ENCODE data around the gene KLHL40. TPM values are rescaled to one million over a fixed set of nuclear protein-coding genes. Genes with fewer than 3 reads are reported as not detected.

Gene KLHL40
- total RNA-seq, 1 donor from 2014 or later = 179 TPM

DNA sequence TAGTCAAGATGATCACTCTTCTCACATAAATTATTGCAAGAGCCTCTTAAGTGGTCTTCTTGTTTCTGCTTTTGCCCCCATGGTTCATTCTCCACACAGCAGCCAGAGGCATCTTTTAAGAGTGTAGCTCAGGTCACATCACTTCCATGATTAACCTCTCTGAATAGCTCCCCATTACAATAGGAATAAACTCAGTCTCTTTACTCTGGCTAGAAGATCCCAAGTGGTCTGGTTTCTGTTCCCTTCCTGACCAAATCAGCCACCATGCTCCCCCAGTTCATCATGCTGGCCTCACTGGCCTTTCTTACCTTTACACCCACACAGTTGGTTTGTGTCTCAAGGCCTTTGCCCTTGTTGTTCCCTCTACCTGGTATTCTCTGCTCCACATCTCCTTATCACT is 9.0 kb downstream of the KLHL40 start:
- Histone ChIP-seq H3K4me3 (ENCODE audit: low read length in 3 of 3) (no peak overlapping the region), H3K4me1 (ENCODE audit: control insufficient read depth in 3 of 3, insufficient read depth in 3 of 3, low read length in 3 of 3) (peaks cover 33 to 80% (median 60%) of the 10 kb centered on the region in 3 donors), H3K9ac (ENCODE audit: low read depth in 1 of 3, low read length in 3 of 3) (no peak overlapping the region), H3K9me3 (ENCODE audit: control insufficient read depth in 3 of 3, low read length in 3 of 3) (no peaks in the 10 kb centered on the region), H3K27me3 (ENCODE audit: control insufficient read depth in 3 of 3, insufficient read depth in 3 of 3, low read length in 3 of 3) (no peaks in the 10 kb centered on the region), H3K36me3 (ENCODE audit: control insufficient read depth in 3 of 3, insufficient read depth in 3 of 3, low read length in 3 of 3) (peaks cover 42 to 62% (median 58%) of the 10 kb centered on the region in 3 donors), H3K27ac (ENCODE audit: low read depth, low read length) (peak overlapping the region; percentile 74)

DNA sequence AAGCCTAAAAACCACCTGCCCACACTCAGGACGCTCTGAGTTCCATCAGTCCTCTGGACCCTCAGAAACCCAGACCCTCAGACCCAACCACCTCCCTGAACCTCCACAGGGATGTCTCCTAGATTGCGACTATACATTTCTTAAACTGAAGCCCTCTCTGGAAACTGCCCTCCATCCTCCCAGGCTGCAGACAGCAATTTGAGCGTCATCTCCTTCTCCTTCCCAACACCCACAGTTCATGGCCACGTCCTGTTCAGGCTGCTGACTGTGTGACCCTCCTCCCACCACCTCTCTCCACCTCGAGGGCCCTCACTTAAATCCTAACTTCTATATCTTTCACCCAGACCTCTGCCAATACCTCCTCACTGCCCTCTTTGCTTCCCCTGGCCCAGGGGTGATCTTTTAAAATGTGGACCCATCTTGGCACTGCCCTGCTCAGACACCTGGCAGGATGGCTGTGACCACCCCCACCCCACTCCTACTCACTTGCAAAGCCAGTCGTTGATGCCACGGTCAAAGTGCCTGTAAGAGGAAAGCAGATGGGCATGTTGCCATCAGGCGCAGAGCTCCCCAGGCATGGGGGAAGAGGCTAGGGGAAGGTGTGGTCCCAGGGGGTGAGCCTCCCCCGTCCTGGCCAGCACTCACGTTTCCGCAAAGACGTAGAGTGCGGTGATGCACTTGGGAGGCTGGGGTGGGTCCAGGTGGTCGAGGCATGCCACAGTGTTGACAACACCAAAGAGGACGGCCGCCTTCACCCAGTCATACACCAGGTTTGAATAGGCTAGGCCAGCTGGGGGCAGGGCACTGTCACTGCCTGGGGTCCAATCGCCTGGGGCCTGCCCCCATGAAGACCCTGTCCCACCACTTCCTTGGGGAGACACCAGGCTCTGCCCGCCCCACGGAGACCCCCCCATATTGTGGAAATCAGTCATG is 11.3 kb downstream of the KLHL40 start:
- H3K27ac ChIP-seq (ENCODE audit: low read depth, low read length) = peak overlapping the region; percentile 74
- peaks cover 41 to 49% (median 43%) of the 10 kb centered on the region in 3 donors for H3K36me3 ChIP-seq (ENCODE audit: control insufficient read depth in 3 of 3, insufficient read depth in 3 of 3, low read length in 3 of 3)
- H3K9me3 ChIP-seq (ENCODE audit: control insufficient read depth in 3 of 3, low read length in 3 of 3) = no peaks in the 10 kb centered on the region
- H3K9ac ChIP-seq (ENCODE audit: low read depth in 1 of 3, low read length in 3 of 3) = peak overlapping the region in 1 of 3 donors; percentile 64
- peak overlapping the region in 2 of 3 donors; percentile 4 to 6 for H3K4me3 ChIP-seq (ENCODE audit: low read length in 3 of 3)
- no peaks in the 10 kb centered on the region for H3K27me3 ChIP-seq (ENCODE audit: control insufficient read depth in 3 of 3, insufficient read depth in 3 of 3, low read length in 3 of 3)
- peaks cover 39 to 75% (median 54%) of the 10 kb centered on the region in 3 donors for H3K4me1 ChIP-seq (ENCODE audit: control insufficient read depth in 3 of 3, insufficient read depth in 3 of 3, low read length in 3 of 3)

DNA sequence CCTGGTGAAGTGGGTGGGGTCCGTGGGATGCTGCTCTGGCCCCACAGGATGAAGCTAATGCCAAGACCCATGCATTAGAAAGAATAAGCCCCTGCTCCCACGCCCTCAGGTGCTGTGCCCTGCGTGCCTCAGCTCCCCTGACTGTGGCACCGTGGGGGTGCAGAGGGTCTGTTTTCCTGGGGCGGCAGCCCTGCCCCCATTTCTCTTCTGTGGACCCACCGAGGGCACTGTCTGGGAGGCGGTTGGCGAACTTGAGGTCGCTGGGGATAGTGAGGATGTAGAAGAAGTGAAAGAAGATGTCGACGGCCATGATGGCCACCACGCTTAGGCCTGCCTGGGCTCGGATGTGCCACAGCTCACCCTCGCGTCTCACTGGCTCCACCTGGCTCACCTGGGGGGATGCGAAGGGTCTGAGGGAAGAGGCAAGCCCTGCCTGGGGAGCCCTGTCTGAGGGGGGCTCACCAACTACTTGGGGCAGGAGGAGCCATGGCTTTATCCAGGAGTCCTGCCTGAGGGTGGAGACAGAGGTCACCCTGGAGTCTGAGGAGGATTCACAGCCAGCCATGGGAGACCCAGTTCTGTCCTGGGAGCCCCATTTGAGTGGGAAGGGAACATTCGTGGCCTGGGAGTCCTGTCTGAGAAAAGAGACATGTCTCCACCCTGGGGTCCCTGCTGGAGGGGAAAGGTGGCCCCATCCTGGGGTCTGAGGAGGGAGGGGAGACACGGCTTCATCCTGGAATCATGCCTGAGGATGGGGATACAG is 12.1 kb downstream of the KLHL40 start:
- H3K27me3 ChIP-seq (ENCODE audit: control insufficient read depth in 3 of 3, insufficient read depth in 3 of 3, low read length in 3 of 3) = no peaks in the 10 kb centered on the region
- H3K9me3 ChIP-seq (ENCODE audit: control insufficient read depth in 3 of 3, low read length in 3 of 3) = no peaks in the 10 kb centered on the region
- peak overlapping the region in 2 of 3 donors; percentile 14 to 64 for H3K9ac ChIP-seq (ENCODE audit: low read depth in 1 of 3, low read length in 3 of 3)
- H3K27ac ChIP-seq (ENCODE audit: low read depth, low read length) = peak overlapping the region; percentile 74
- peaks cover 39 to 70% (median 54%) of the 10 kb centered on the region in 3 donors for H3K4me1 ChIP-seq (ENCODE audit: control insufficient read depth in 3 of 3, insufficient read depth in 3 of 3, low read length in 3 of 3)
- peak overlapping the region in 1 of 3 donors; percentile 22 for H3K4me3 ChIP-seq (ENCODE audit: low read length in 3 of 3)
- peaks cover 33 to 40% (median 37%) of the 10 kb centered on the region in 3 donors for H3K36me3 ChIP-seq (ENCODE audit: control insufficient read depth in 3 of 3, insufficient read depth in 3 of 3, low read length in 3 of 3)

- Histone ChIP-seq H3K4me1 (ENCODE audit: control insufficient read depth in 3 of 3, insufficient read depth in 3 of 3, low read length in 3 of 3) (peaks cover 44 to 69% (median 57%) of the 10 kb centered on the region in 3 donors), H3K9me3 (ENCODE audit: control insufficient read depth in 3 of 3, low read length in 3 of 3) (no peaks in the 10 kb centered on the region), H3K27me3 (ENCODE audit: control insufficient read depth in 3 of 3, insufficient read depth in 3 of 3, low read length in 3 of 3) (no peaks in the 10 kb centered on the region), H3K4me3 (ENCODE audit: low read length in 3 of 3) (peak overlapping the region in 1 of 3 donors; percentile 45), H3K36me3 (ENCODE audit: control insufficient read depth in 3 of 3, insufficient read depth in 3 of 3, low read length in 3 of 3) (peaks cover 26 to 31% (median 28%) of the 10 kb centered on the region in 3 donors), H3K27ac (ENCODE audit: low read depth, low read length) (peak overlapping the region; percentile 74), H3K9ac (ENCODE audit: low read depth in 1 of 3, low read length in 3 of 3) (peak overlapping the region in 2 of 3 donors; percentile 43 to 64)
Observed at GRCh38 chr3:42698216-42698910, 13.0 kb downstream of the KLHL40 start.

DNA sequence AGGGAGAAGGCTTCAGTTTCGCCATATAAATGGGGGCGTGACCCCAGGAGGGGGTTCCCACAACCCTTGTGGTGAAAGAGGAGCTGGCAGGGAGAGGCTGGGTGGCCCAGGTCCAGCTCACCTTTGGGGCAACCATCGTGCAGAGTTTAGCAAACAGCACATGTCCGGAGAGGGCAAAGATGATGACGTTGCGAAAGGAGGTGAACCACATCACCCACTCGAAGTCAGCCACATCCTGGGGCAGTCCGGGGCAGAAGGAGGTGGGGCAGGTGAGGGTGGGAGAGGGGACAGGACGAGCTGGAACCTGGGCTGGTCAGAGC is 13.5 kb downstream of the KLHL40 start:
- peak overlapping the region in 2 of 3 donors; percentile 64 to 98 for H3K9ac ChIP-seq (ENCODE audit: low read depth in 1 of 3, low read length in 3 of 3)
- peak overlapping the region in 1 of 3 donors; percentile 45 for H3K4me3 ChIP-seq (ENCODE audit: low read length in 3 of 3)
- peaks cover 49 to 74% (median 62%) of the 10 kb centered on the region in 3 donors for H3K4me1 ChIP-seq (ENCODE audit: control insufficient read depth in 3 of 3, insufficient read depth in 3 of 3, low read length in 3 of 3)
- no peaks in the 10 kb centered on the region for H3K9me3 ChIP-seq (ENCODE audit: control insufficient read depth in 3 of 3, low read length in 3 of 3)
- no peaks in the 10 kb centered on the region for H3K27me3 ChIP-seq (ENCODE audit: control insufficient read depth in 3 of 3, insufficient read depth in 3 of 3, low read length in 3 of 3)
- H3K27ac ChIP-seq (ENCODE audit: low read depth, low read length) = peak overlapping the region; percentile 74
- H3K36me3 ChIP-seq (ENCODE audit: control insufficient read depth in 3 of 3, insufficient read depth in 3 of 3, low read length in 3 of 3) = peaks cover 26 to 28% (median 26%) of the 10 kb centered on the region in 3 donors

DNA sequence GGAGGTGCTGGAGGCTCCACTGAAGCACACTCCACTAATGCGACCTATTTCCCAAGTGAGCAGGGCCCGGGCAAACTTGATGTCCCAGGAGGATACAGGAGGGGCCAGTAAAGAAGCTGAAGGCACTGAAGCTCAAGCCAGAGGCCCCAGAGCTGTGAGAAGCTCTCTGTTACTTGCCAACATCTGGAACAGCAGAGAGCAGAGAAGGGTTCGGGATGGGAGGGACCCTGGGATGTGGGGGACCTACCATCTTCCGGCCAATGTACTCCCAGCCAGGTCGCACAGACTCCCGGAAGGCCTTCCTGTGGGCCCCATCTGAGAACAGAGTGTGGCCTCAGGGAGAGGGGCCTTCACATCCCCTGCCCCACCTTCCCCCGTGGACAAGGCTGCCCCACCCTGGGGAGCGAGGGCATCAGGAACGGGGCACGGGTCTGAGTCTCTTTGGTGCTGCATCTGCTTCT is 14.2 kb downstream of the KLHL40 start:
- H3K4me1 ChIP-seq (ENCODE audit: control insufficient read depth in 3 of 3, insufficient read depth in 3 of 3, low read length in 3 of 3) = peaks cover 55 to 81% (median 69%) of the 10 kb centered on the region in 3 donors
- H3K27me3 ChIP-seq (ENCODE audit: control insufficient read depth in 3 of 3, insufficient read depth in 3 of 3, low read length in 3 of 3) = no peaks in the 10 kb centered on the region
- no peaks in the 10 kb centered on the region for H3K9me3 ChIP-seq (ENCODE audit: control insufficient read depth in 3 of 3, low read length in 3 of 3)
- peak overlapping the region; percentile 35 to 88 (median 85) for H3K4me3 ChIP-seq (ENCODE audit: low read length in 3 of 3)
- H3K27ac ChIP-seq (ENCODE audit: low read depth, low read length) = peak overlapping the region; percentile 100
- peak overlapping the region; percentile 88 to 100 (median 98) for H3K9ac ChIP-seq (ENCODE audit: low read depth in 1 of 3, low read length in 3 of 3)
- peaks cover 21 to 28% (median 26%) of the 10 kb centered on the region in 3 donors for H3K36me3 ChIP-seq (ENCODE audit: control insufficient read depth in 3 of 3, insufficient read depth in 3 of 3, low read length in 3 of 3)

DNA sequence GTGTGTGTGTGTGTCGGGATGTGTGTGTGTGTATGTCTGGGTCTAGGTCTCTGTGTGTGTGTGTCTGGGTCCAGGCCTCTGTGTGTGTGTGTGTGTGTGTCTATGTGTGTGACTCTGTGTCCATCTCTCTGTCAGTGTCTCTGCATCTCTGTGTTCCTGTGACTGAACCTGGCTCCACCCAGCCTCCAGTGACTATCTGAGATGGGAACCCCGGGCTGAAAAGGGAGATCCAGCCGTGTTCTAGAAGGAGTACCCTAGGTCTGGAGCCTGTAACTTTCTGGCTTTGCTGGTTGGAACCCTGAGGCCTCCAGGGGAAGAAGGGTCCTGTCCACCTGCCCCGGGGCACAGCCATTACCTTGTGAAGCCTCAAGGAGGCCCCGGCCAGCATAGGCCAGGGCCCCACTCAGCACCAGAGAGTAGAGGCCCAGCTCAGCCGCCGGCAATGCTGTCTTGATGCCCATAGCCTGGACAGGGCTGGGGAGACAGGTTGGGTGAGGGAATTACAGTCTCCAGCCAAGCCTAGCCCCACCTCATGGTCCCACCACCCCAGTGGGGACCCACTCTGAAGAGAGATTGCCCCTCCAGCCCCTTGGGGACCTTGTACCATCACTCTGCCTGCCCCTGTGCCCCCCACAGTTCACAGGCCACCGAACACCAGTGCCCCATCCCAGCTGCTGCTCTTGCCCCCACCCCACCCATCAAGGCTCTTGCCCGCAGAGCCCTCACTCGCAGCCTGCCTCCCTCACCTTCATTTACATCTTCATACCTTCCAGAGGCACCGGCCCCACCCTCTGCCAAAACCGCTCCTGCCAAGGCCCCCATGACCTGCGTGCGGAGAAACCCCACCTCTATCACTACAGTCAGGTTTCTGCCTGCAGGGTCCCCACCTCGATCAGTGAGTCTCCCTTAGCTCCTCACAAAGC is 15.3 kb downstream of the KLHL40 start:
- Histone ChIP-seq H3K9me3 (ENCODE audit: control insufficient read depth in 3 of 3, low read length in 3 of 3) (no peaks in the 10 kb centered on the region), H3K27ac (ENCODE audit: low read depth, low read length) (peak overlapping the region; percentile 100), H3K36me3 (ENCODE audit: control insufficient read depth in 3 of 3, insufficient read depth in 3 of 3, low read length in 3 of 3) (peaks cover 19 to 28% (median 22%) of the 10 kb centered on the region in 3 donors), H3K27me3 (ENCODE audit: control insufficient read depth in 3 of 3, insufficient read depth in 3 of 3, low read length in 3 of 3) (no peaks in the 10 kb centered on the region), H3K9ac (ENCODE audit: low read depth in 1 of 3, low read length in 3 of 3) (peak overlapping the region; percentile 88 to 100 (median 98)), H3K4me1 (ENCODE audit: control insufficient read depth in 3 of 3, insufficient read depth in 3 of 3, low read length in 3 of 3) (peaks cover 65 to 85% (median 75%) of the 10 kb centered on the region in 3 donors), H3K4me3 (ENCODE audit: low read length in 3 of 3) (peak overlapping the region; percentile 80 to 88 (median 85))

GRCh38 chr3:42701371-42702065 is 16.2 kb downstream of the KLHL40 start:
- Histone ChIP-seq H3K27me3 (ENCODE audit: control insufficient read depth in 3 of 3, insufficient read depth in 3 of 3, low read length in 3 of 3) (no peaks in the 10 kb centered on the region), H3K27ac (ENCODE audit: low read depth, low read length) (peak overlapping the region; percentile 100), H3K36me3 (ENCODE audit: control insufficient read depth in 3 of 3, insufficient read depth in 3 of 3, low read length in 3 of 3) (peaks cover 14 to 23% (median 16%) of the 10 kb centered on the region in 3 donors), H3K9ac (ENCODE audit: low read depth in 1 of 3, low read length in 3 of 3) (peak overlapping the region; percentile 98 to 100 (median 99)), H3K4me3 (ENCODE audit: low read length in 3 of 3) (peak overlapping the region; percentile 80 to 88 (median 85)), H3K9me3 (ENCODE audit: control insufficient read depth in 3 of 3, low read length in 3 of 3) (no peaks in the 10 kb centered on the region), H3K4me1 (ENCODE audit: control insufficient read depth in 3 of 3, insufficient read depth in 3 of 3, low read length in 3 of 3) (peaks cover 70 to 85% (median 76%) of the 10 kb centered on the region in 3 donors)

Data from skeletal muscle tissue (tissue), 4 donors.